MM.1S (cell line): ENCODE data around the gene PLOD3.

Experiments used
- CTCF ChIP-seq: fragments of 300-600 bp; sonication (generic); IDR thresholded peaks from 2 replicates; pipeline ENCODE4 v1.5.1; 2016; ENCODE audit warnings: antibody characterized with exemption, low read length, mixed read lengths
- EZH2 ChIP-seq: fragments of 300-600 bp; sonication (generic); optimal IDR thresholded peaks from 2 replicates; pipeline ENCODE3; 2017; ENCODE audit warnings: low read depth, mild to moderate bottlenecking, antibody characterized with exemption, low read length, mixed read lengths

- no peak for TF ChIP-seq CTCF
- no peak for TF ChIP-seq EZH2
Observed at GRCh38 chr7:101186844-101187428, 30.4 kb downstream of the PLOD3 start.
